Spleen (tissue), 7 donors: ENCODE data around the gene DBF4.

Experiments
- POLR2A ChIP-seq, 3 donors: fragments of 450-650 bp; IDR thresholded peaks; one replicate each; pipeline ENCODE4 v1.5.1; 2017; ENCODE audit warnings: antibody characterized with exemption in 3 of 3, mild to moderate bottlenecking in 1 of 3
- POLR2AphosphoS5 ChIP-seq, 3 donors: sonication (generic); formaldehyde crosslinking; IDR thresholded peaks; one replicate each; pipeline ENCODE4 v1.5.1; 2017; ENCODE audit warnings: antibody characterized with exemption in 3 of 3
- TF ChIP-seq, protein P1 (sequence below), 11 experiments: fragments of 200-600 bp in 7 of 11; fragments of 450-650 bp in 4 of 11; sonication (generic) in 4 of 11; IDR thresholded peaks in 8 of 11; conservative IDR thresholded peaks in 3 of 11; 1 replicate in 7 of 11; 2 replicates in 4 of 11; pipeline versions ENCODE4 v1.4.0 to v1.8.0; 2016 to 2021; ENCODE audit warnings: antibody characterized with exemption in 11 of 11, inconsistent platforms in 4 of 11, mild to moderate bottlenecking in 1 of 11
- donor health status: DM: no; HTN: no; CAD: no; lungs with moderate emphysema.
- donor health status: DM: no; HTN: no; CAD: no.
- donor health status: DM: no; HTN: no; CAD: no.

DNA sequence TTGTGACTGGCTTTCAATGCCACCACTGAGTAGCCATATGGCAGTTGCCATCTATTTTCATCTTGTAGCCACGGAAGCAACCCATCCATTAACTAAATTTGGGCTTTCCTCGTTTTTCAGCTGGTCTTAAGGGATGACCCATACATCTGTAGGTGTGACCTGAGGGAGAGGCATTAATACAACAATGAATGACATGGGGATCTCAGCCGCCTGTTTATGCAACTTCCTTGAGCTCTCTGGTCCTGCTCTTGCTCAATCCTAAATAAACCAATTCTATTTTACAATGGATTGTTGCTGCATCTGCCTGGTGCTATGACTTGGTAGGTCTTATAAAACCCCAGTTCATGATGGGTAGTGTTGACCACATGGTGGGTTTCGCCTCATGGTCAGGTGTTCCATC lies 35.8 kb downstream of the DBF4 start:
- TF ChIP-seq, protein P1, sequence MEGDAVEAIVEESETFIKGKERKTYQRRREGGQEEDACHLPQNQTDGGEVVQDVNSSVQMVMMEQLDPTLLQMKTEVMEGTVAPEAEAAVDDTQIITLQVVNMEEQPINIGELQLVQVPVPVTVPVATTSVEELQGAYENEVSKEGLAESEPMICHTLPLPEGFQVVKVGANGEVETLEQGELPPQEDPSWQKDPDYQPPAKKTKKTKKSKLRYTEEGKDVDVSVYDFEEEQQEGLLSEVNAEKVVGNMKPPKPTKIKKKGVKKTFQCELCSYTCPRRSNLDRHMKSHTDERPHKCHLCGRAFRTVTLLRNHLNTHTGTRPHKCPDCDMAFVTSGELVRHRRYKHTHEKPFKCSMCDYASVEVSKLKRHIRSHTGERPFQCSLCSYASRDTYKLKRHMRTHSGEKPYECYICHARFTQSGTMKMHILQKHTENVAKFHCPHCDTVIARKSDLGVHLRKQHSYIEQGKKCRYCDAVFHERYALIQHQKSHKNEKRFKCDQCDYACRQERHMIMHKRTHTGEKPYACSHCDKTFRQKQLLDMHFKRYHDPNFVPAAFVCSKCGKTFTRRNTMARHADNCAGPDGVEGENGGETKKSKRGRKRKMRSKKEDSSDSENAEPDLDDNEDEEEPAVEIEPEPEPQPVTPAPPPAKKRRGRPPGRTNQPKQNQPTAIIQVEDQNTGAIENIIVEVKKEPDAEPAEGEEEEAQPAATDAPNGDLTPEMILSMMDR (IDR thresholded peaks at IDR 0.05 in 8 of 11, conservative IDR thresholded peaks at IDR 0.05 in 3 of 11), result no peak
- TF ChIP-seq POLR2A (IDR thresholded peaks at IDR 0.05) (no peak), POLR2AphosphoS5 (IDR thresholded peaks at IDR 0.05) (no peak)
